GM23248 (cell line): ENCODE data around the gene SGSM1.

Experiments
- EZH2 ChIP-seq: fragments of 200-600 bp; sonication (generic); IDR thresholded peaks from 2 replicates; pipeline ENCODE4 v1.6.1; 2018; ENCODE audit warnings: antibody characterized with exemption, mild to moderate bottlenecking; ENCODE audit not compliant: insufficient read depth, poor library complexity, severe bottlenecking
- EZH2phosphoT487 ChIP-seq: fragments of 200-600 bp; sonication (generic); IDR thresholded peaks from 2 replicates; pipeline ENCODE4 v1.6.1; 2018; ENCODE audit warnings: antibody characterized with exemption, moderate library complexity, mild to moderate bottlenecking, low read depth; ENCODE audit not compliant: insufficient read depth

- TF ChIP-seq EZH2phosphoT487 (no peak), EZH2 (no peak)
Observed at GRCh38 chr22:24926428-24926725, 120.4 kb downstream of the SGSM1 start.
